ENCODE data around the gene GXYLT1.

GXYLT1 gene

GRCh38 chr12:42143452-42144157, 1.1 kb downstream of the GXYLT1 start:
- peak; percentile 18 for DNase-seq

- no peak for DNase-seq
Measured at GRCh38 chr12:42141981-42142606, 2.6 kb downstream of the GXYLT1 start.

GRCh38 chr12:42140901-42141300, 3.8 kb downstream of the GXYLT1 start:
- peak; percentile 74 for DNase-seq

- peak; percentile 73 for DNase-seq
Measured at GRCh38 chr12:42135259-42135814, 9.3 kb downstream of the GXYLT1 start.

GRCh38 chr12:42130672-42131402, 13.8 kb downstream of the GXYLT1 start:
- DNase-seq = peak; percentile 62

- DNase-seq = peak; percentile 75
Measured at GRCh38 chr12:42129595-42130204, 15.0 kb downstream of the GXYLT1 start.

GRCh38 chr12:42128888-42129287, 15.8 kb downstream of the GXYLT1 start:
- DNase-seq = no peak

GRCh38 chr12:42128327-42128726, 16.3 kb downstream of the GXYLT1 start:
- peak; percentile 34 for DNase-seq

- DNase-seq = no peak
Measured at GRCh38 chr12:42126963-42127362, 17.7 kb downstream of the GXYLT1 start.

- no peak for DNase-seq
Measured at GRCh38 chr12:42125388-42125767, 19.3 kb downstream of the GXYLT1 start.

- no peak for DNase-seq
Measured at GRCh38 chr12:42124764-42125387, 19.8 kb downstream of the GXYLT1 start.

- peak; percentile 78 for DNase-seq
Measured at GRCh38 chr12:42119085-42119633, 25.5 kb downstream of the GXYLT1 start.

- peak; percentile 8 for DNase-seq
Measured at GRCh38 chr12:42118136-42118879, 26.4 kb downstream of the GXYLT1 start.

- DNase-seq = no peak
Measured at GRCh38 chr12:42109031-42109430, 35.6 kb downstream of the GXYLT1 start.

GRCh38 chr12:42106791-42107190, 37.9 kb downstream of the GXYLT1 start:
- DNase-seq = peak; percentile 29

GRCh38 chr12:42104784-42105183, 39.9 kb downstream of the GXYLT1 start:
- no peak for DNase-seq

- no peak for DNase-seq
Measured at GRCh38 chr12:42104087-42104486, 40.6 kb downstream of the GXYLT1 start.

GRCh38 chr12:42103155-42103554, 41.5 kb downstream of the GXYLT1 start:
- no peak for DNase-seq

- DNase-seq = no peak
Measured at GRCh38 chr12:42102720-42103119, 42.0 kb downstream of the GXYLT1 start.

- no peak for DNase-seq
Measured at GRCh38 chr12:42099433-42099832, 45.2 kb downstream of the GXYLT1 start.

GRCh38 chr12:42097971-42098370, 46.7 kb downstream of the GXYLT1 start:
- DNase-seq = no peak

GRCh38 chr12:42094277-42094676, 50.4 kb downstream of the GXYLT1 start:
- DNase-seq = peak; percentile 72
